Endometrial microvascular endothelial cells (primary cell): ENCODE measurements around the gene SEPTIN7. TPM values are rescaled to one million over a fixed set of nuclear protein-coding genes. Genes with fewer than 3 reads are reported as not detected.

Experiments
- in situ Hi-C: cut with HindIII; loops from 2 replicates; pipeline ENCODE4 v1.10.0; 2017; ENCODE audit warnings: low sequenced_read_pairs, low pct_unique_long_range_greater_than_20kb; ENCODE audit errors: inconsistent ontology term
- total RNA-seq: library from RNA; depleted of rRNA; stranded (reverse); fragments of >200 nt; gene quantifications from one replicate; pipeline ENCODE4 v1.2.3, GENCODE V29; 2015; ENCODE audit errors: inconsistent ontology term

The SEPTIN7 gene
- total RNA-seq, 1 donor from 2014 or later, result 225 TPM

- in situ Hi-C loops, result loop anchor here (25.0 kb wide), 1 partner anchor 108 kb away; no protein-coding TSS in a partner anchor
These were observed 19.3 kb downstream of the SEPTIN7 start for GRCh38 chr7:35819954-35820703.

GRCh38 chr7:35820858-35821257, 20.0 kb downstream of the SEPTIN7 start:
- in situ Hi-C loops, result loop anchor here (25.0 kb wide), 1 partner anchor 109 kb away; no protein-coding TSS in a partner anchor

GRCh38 chr7:35823440-35823839, 22.6 kb downstream of the SEPTIN7 start:
- in situ Hi-C loops, result loop anchor here (25.0 kb wide), 1 partner anchor 111 kb away; no protein-coding TSS in a partner anchor

GRCh38 chr7:35825974-35826373, 25.1 kb downstream of the SEPTIN7 start:
- in situ Hi-C loops, result no loop called here

- in situ Hi-C loops, result no loop called here
These were observed 25.9 kb downstream of the SEPTIN7 start for GRCh38 chr7:35826751-35827150.

GRCh38 chr7:35828817-35829216, 28.0 kb downstream of the SEPTIN7 start:
- in situ Hi-C loops, result no loop called here

- in situ Hi-C loops, result no loop called here
These were observed 30.4 kb downstream of the SEPTIN7 start for GRCh38 chr7:35831208-35831607.

- in situ Hi-C loops, result no loop called here
These were observed 39.3 kb downstream of the SEPTIN7 start for GRCh38 chr7:35839860-35840854.

GRCh38 chr7:35846816-35847412, 46.1 kb downstream of the SEPTIN7 start:
- in situ Hi-C loops, result no loop called here

- in situ Hi-C loops, result no loop called here
These were observed 47.9 kb downstream of the SEPTIN7 start for GRCh38 chr7:35848725-35849124.

- in situ Hi-C loops, result no loop called here
These were observed 48.4 kb downstream of the SEPTIN7 start for GRCh38 chr7:35849158-35849831.

- in situ Hi-C loops, result no loop called here
These were observed 49.1 kb downstream of the SEPTIN7 start for GRCh38 chr7:35849954-35850353.

Other genes starting within 250 kb of the SEPTIN7 start
- gene HERPUD2, start 105.9 kb upstream of the SEPTIN7 start, total RNA-seq, result 30.6 TPM